ENCODE measurements around the gene CALML6. TPM values are rescaled to one million over a fixed set of nuclear protein-coding genes. Genes with fewer than 3 reads are reported as not detected.

CALML6 gene
- total RNA-seq, 3 donors from 2014 or later = 0.33 to 1.2 TPM; not detected in 1

GRCh38 chr1:1874901-1875300 lies 40.2 kb upstream of the CALML6 start:
- TF ChIP-seq, protein P1, sequence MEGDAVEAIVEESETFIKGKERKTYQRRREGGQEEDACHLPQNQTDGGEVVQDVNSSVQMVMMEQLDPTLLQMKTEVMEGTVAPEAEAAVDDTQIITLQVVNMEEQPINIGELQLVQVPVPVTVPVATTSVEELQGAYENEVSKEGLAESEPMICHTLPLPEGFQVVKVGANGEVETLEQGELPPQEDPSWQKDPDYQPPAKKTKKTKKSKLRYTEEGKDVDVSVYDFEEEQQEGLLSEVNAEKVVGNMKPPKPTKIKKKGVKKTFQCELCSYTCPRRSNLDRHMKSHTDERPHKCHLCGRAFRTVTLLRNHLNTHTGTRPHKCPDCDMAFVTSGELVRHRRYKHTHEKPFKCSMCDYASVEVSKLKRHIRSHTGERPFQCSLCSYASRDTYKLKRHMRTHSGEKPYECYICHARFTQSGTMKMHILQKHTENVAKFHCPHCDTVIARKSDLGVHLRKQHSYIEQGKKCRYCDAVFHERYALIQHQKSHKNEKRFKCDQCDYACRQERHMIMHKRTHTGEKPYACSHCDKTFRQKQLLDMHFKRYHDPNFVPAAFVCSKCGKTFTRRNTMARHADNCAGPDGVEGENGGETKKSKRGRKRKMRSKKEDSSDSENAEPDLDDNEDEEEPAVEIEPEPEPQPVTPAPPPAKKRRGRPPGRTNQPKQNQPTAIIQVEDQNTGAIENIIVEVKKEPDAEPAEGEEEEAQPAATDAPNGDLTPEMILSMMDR (IDR thresholded peaks at IDR 0.05) = no peak
- no peak for TF ChIP-seq POLR2AphosphoS5 (IDR thresholded peaks at IDR 0.05)
- no peaks in the 10 kb centered on the region for H3K36me3 ChIP-seq
- no peak overlapping the region for H3K27ac ChIP-seq
- no peaks in the 10 kb centered on the region for H3K9me3 ChIP-seq
- DNase-seq (ENCODE audit: low spot score in 2 of 2) = no peak
- no peak overlapping the region for H3K4me3 ChIP-seq
- intact Hi-C loops (cut with DNase I; ENCODE audit: low total_unique reads) = no loop called here
- peaks cover 5 to 17% of the 10 kb centered on the region in 2 donors for H3K4me1 ChIP-seq
- no peaks in the 10 kb centered on the region for H3K27me3 ChIP-seq

DNA sequence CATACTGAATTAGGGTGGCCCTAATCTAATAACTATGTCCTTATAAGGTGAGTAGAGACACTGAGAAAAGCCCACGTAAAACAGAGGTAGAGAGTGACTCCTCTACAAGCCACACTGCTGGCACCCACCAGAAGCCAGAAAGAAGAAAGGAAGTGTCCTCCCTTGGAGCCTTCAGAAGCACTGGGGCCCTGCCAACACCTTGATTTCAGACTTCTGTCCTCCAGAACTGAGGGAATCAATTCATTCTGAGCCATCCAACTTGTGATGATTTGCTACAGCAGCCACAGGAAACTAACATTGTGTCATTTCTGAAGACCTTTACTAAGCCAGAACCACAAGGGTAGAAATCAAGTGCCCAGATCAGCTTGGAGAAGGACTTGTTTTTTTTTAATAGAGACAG lies 39.1 kb upstream of the CALML6 start:
- no peak for DNase-seq (ENCODE audit: low spot score in 2 of 2)
- Histone ChIP-seq H3K4me1 (peaks cover 5 to 17% of the 10 kb centered on the region in 2 donors), H3K4me3 (no peak overlapping the region), H3K27ac (no peak overlapping the region), H3K27me3 (no peaks in the 10 kb centered on the region), H3K9me3 (no peaks in the 10 kb centered on the region), H3K36me3 (no peaks in the 10 kb centered on the region)
- intact Hi-C loops (cut with DNase I; ENCODE audit: low total_unique reads) = no loop called here
- TF ChIP-seq POLR2A (IDR thresholded peaks at IDR 0.05) = no peak
- TF ChIP-seq, protein P1 (IDR thresholded peaks at IDR 0.05) = no peak
- no peak for TF ChIP-seq POLR2AphosphoS5 (IDR thresholded peaks at IDR 0.05)

DNA sequence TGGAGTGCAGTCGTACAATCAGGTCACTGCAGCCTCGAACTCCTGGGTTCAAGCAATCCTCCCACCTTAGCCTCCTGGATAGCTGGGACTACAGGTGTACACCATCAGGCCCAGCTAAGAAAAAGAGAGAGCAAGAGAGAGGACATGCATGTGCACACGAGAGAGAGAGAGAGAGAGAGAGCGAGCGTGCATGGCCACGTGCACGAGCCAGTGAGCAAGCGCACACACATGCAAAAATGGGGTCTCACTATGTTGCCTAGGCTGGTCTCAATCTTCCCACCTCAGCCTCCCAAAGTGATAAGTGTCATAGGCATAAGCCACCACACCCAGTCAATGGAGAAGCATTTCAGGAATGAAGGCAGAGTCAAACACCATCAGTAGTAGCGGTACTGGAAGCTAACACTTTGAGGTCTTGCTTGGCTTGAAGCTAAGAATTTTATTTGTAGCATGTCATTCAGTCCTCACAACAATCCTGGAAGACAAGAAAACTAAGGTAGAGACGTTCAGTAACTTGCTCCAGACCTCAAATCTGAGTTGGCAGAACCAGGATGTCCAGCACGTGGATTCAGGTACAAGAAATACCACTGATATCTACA lies 38.6 kb upstream of the CALML6 start:
- H3K27ac ChIP-seq = no peak overlapping the region
- no peaks in the 10 kb centered on the region for H3K27me3 ChIP-seq
- no peaks in the 10 kb centered on the region for H3K9me3 ChIP-seq
- no peaks in the 10 kb centered on the region for H3K36me3 ChIP-seq
- no peak for DNase-seq (ENCODE audit: low spot score in 2 of 2)
- TF ChIP-seq, protein P1 (IDR thresholded peaks at IDR 0.05) = no peak
- TF ChIP-seq POLR2AphosphoS5 (IDR thresholded peaks at IDR 0.05) = no peak
- TF ChIP-seq POLR2A (IDR thresholded peaks at IDR 0.05) = no peak
- peaks cover 5 to 17% of the 10 kb centered on the region in 2 donors for H3K4me1 ChIP-seq
- intact Hi-C loops (cut with DNase I; ENCODE audit: low total_unique reads) = no loop called here
- no peak overlapping the region for H3K4me3 ChIP-seq

DNA sequence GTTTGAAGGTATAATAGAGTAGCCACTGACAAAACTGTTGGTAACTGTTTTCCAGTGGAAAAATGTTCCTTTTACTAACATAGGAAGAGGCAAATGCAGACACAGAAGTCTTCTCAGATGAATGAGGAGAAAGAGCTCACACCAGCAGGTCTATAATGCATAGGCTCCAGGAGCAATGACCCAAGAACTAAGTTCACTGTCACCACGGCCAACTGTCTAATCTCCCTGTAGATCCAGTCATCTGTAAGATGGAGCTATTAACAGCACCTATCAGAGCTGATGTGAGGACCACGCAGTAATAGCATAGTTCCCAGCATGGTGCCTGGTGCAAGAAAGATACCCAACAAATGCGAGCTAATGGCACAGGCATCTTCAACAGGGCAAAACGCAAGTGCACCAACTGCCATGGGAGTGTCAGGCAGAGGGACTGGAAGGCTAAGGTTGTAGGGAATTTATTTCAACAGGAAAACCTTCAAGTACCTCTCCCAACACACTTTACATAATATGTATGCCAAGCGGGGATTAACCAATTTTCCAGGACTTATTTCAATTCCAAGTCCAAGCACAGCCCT lies 37.1 kb upstream of the CALML6 start:
- intact Hi-C loops (cut with DNase I; ENCODE audit: low total_unique reads) = no loop called here
- Histone ChIP-seq H3K27me3 (no peaks in the 10 kb centered on the region), H3K9me3 (no peaks in the 10 kb centered on the region), H3K27ac (no peak overlapping the region), H3K4me1 (peaks cover 11 to 12% of the 10 kb centered on the region in 2 donors), H3K4me3 (no peak overlapping the region), H3K36me3 (no peaks in the 10 kb centered on the region)
- TF ChIP-seq POLR2AphosphoS5 (IDR thresholded peaks at IDR 0.05) = no peak
- no peak for TF ChIP-seq POLR2A (IDR thresholded peaks at IDR 0.05)
- TF ChIP-seq, protein P1 (IDR thresholded peaks at IDR 0.05) = no peak
- DNase-seq (ENCODE audit: low spot score in 2 of 2) = no peak

DNA sequence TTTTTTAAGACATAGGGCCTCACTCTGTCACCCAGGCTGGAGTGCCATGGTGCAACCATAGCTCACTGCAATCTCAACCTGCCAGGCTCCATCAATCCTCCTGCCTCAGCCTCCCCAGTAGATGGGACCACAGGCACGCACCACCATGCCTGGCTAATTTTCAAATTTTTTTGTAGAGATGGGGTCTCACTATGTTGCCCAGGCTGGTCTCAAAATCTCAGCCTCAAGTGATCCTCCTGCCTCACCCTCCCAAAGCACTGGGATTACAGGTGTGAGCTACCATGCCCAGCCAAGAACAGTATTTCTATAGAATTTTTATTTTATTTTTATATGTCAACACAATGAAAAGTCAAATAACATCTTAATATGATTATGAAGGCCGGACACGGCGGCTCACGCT lies 35.1 kb upstream of the CALML6 start:
- H3K4me3 ChIP-seq = no peak overlapping the region
- TF ChIP-seq POLR2AphosphoS5 (IDR thresholded peaks at IDR 0.05) (no peak), POLR2A (IDR thresholded peaks at IDR 0.05) (no peak)
- TF ChIP-seq, protein P1 (IDR thresholded peaks at IDR 0.05) = no peak
- H3K36me3 ChIP-seq = no peaks in the 10 kb centered on the region
- H3K4me1 ChIP-seq = peaks cover 0 to 7% of the 10 kb centered on the region in 2 donors
- no peaks in the 10 kb centered on the region for H3K9me3 ChIP-seq
- no peak for DNase-seq (ENCODE audit: low spot score in 2 of 2)
- H3K27me3 ChIP-seq = no peaks in the 10 kb centered on the region
- H3K27ac ChIP-seq = no peak overlapping the region
- intact Hi-C loops (cut with DNase I; ENCODE audit: low total_unique reads) = no loop called here

All from breast epithelium (tissue), 4 donors.